Chondrocyte (in vitro differentiated cells): ENCODE measurements around the gene CDH5. TPM values are rescaled to one million over a fixed set of nuclear protein-coding genes. Genes with fewer than 3 reads are reported as not detected.

Source experiments
- DNase-seq: peaks from one replicate; pipeline ENCODE4 v3.0.0; 2021; ENCODE audit warnings: mixed read lengths, low spot score
- H3K27ac Mint-ChIP-seq: one replicate; pipeline ENCODE4 v1.8.0; 2021; ENCODE audit warnings: mild to moderate bottlenecking, moderate library complexity, mixed read lengths; ENCODE audit not compliant: unreplicated experiment
- H3K27me3 Mint-ChIP-seq: 2 replicates; pipeline ENCODE4 v1.8.0; 2021; ENCODE audit warnings: low read depth, mixed read lengths
- H3K36me3 Mint-ChIP-seq: 2 replicates; pipeline ENCODE4 v1.8.0; 2021; ENCODE audit warnings: low read depth, mixed read lengths
- H3K4me1 Mint-ChIP-seq: 2 replicates; pipeline ENCODE4 v1.8.0; 2021; ENCODE audit warnings: low read depth, mild to moderate bottlenecking, mixed read lengths
- H3K4me3 Mint-ChIP-seq: one replicate; pipeline ENCODE4 v1.8.0; 2021; ENCODE audit warnings: mild to moderate bottlenecking, moderate library complexity, mixed read lengths; ENCODE audit not compliant: unreplicated experiment
- H3K9me3 Mint-ChIP-seq: 2 replicates; pipeline ENCODE4 v1.8.0; 2021; ENCODE audit warnings: low read depth, mixed read lengths
- total RNA-seq: library from RNA; stranded (reverse); gene quantifications from 3 replicates; pipeline ENCODE4 v1.2.1, GENCODE V29; 2021
- TF ChIP-seq, protein P1 (sequence below): fragments of 200-600 bp; sonication (generic); IDR thresholded peaks from 2 replicates; pipeline ENCODE4 v1.5.0; 2021; ENCODE audit warnings: antibody characterized with exemption, mild to moderate bottlenecking, moderate library complexity

Gene CDH5
- total RNA-seq, 1 donor from 2014 or later: not detected

GRCh38 chr16:66372078-66372897 is 5.8 kb downstream of the CDH5 start:
- TF ChIP-seq, protein P1, sequence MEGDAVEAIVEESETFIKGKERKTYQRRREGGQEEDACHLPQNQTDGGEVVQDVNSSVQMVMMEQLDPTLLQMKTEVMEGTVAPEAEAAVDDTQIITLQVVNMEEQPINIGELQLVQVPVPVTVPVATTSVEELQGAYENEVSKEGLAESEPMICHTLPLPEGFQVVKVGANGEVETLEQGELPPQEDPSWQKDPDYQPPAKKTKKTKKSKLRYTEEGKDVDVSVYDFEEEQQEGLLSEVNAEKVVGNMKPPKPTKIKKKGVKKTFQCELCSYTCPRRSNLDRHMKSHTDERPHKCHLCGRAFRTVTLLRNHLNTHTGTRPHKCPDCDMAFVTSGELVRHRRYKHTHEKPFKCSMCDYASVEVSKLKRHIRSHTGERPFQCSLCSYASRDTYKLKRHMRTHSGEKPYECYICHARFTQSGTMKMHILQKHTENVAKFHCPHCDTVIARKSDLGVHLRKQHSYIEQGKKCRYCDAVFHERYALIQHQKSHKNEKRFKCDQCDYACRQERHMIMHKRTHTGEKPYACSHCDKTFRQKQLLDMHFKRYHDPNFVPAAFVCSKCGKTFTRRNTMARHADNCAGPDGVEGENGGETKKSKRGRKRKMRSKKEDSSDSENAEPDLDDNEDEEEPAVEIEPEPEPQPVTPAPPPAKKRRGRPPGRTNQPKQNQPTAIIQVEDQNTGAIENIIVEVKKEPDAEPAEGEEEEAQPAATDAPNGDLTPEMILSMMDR: no peak
- no peak overlapping the region for H3K4me3 Mint-ChIP-seq
- H3K27ac Mint-ChIP-seq: no peak overlapping the region
- no peak for DNase-seq
- H3K9me3 Mint-ChIP-seq: no peaks in the 10 kb centered on the region
- H3K27me3 Mint-ChIP-seq: no peaks in the 10 kb centered on the region
- no peaks in the 10 kb centered on the region for H3K4me1 Mint-ChIP-seq
- H3K36me3 Mint-ChIP-seq: no peaks in the 10 kb centered on the region

GRCh38 chr16:66372898-66373155 is 6.3 kb downstream of the CDH5 start:
- Mint-ChIP-seq H3K27ac (no peak overlapping the region), H3K27me3 (no peaks in the 10 kb centered on the region), H3K9me3 (no peaks in the 10 kb centered on the region), H3K4me1 (no peaks in the 10 kb centered on the region), H3K4me3 (no peak overlapping the region), H3K36me3 (no peaks in the 10 kb centered on the region)
- DNase-seq: no peak
- TF ChIP-seq, protein P1: no peak

- no peaks in the 10 kb centered on the region for H3K9me3 Mint-ChIP-seq
- no peak overlapping the region for H3K4me3 Mint-ChIP-seq
- H3K27ac Mint-ChIP-seq: no peak overlapping the region
- TF ChIP-seq, protein P1: no peak
- no peak for DNase-seq
- H3K4me1 Mint-ChIP-seq: no peaks in the 10 kb centered on the region
- H3K36me3 Mint-ChIP-seq: no peaks in the 10 kb centered on the region
- H3K27me3 Mint-ChIP-seq: no peaks in the 10 kb centered on the region
Observed at GRCh38 chr16:66373667-66374066, 7.2 kb downstream of the CDH5 start.

- H3K4me3 Mint-ChIP-seq: no peak overlapping the region
- no peak for DNase-seq
- H3K27ac Mint-ChIP-seq: no peak overlapping the region
- no peaks in the 10 kb centered on the region for H3K9me3 Mint-ChIP-seq
- no peaks in the 10 kb centered on the region for H3K36me3 Mint-ChIP-seq
- no peaks in the 10 kb centered on the region for H3K4me1 Mint-ChIP-seq
- H3K27me3 Mint-ChIP-seq: no peaks in the 10 kb centered on the region
- TF ChIP-seq, protein P1: no peak
Observed at GRCh38 chr16:66374176-66374575, 7.7 kb downstream of the CDH5 start.

GRCh38 chr16:66375451-66375850 is 9.0 kb downstream of the CDH5 start:
- H3K4me3 Mint-ChIP-seq: no peak overlapping the region
- H3K4me1 Mint-ChIP-seq: no peaks in the 10 kb centered on the region
- TF ChIP-seq, protein P1: no peak

More at GRCh38 chr16:66375451-66375850, 9.0 kb downstream of the CDH5 start:
- Mint-ChIP-seq H3K9me3 (peaks cover 3% of the 10 kb centered on the region), H3K27me3 (no peaks in the 10 kb centered on the region), H3K27ac (no peak overlapping the region), H3K36me3 (no peaks in the 10 kb centered on the region)
- no peak for DNase-seq
